SK-N-SH treated with all-trans-retinoic acid at 6 μM for 48 hours (cell line): ENCODE results near the gene DHX9.

Source experiments
- ATAC-seq: fragments of 200-7000 bp; cut with Tn5 transposase; 3 replicates; pipeline ENCODE4 v1.9.1; 2020; ENCODE audit warnings: mild to moderate bottlenecking, moderate library complexity
- ARNTL ChIP-seq: fragments of 450-650 bp; formaldehyde crosslinking; IDR thresholded peaks from 2 replicates; pipeline ENCODE4 v1.5.0; 2020; ENCODE audit warnings: low read depth, mild to moderate bottlenecking, moderate library complexity, borderline replicate concordance
- BACH2 ChIP-seq: fragments of 250-450 bp; sonication (Bioruptor Pico); IDR thresholded peaks from 2 replicates; pipeline ENCODE4 v1.9.0; 2021; ENCODE audit warnings: mild to moderate bottlenecking, borderline replicate concordance
- CREB5 ChIP-seq: fragments of 250-450 bp; sonication (Bioruptor Pico); IDR thresholded peaks from 2 replicates; pipeline ENCODE4 v1.5.1; 2020; ENCODE audit warnings: low read depth, mild to moderate bottlenecking, moderate library complexity
- CSDC2 ChIP-seq: fragments of 250-450 bp; sonication (Bioruptor Pico); IDR thresholded peaks from 2 replicates; pipeline ENCODE4 v1.5.0; 2020; ENCODE audit warnings: mild to moderate bottlenecking, moderate library complexity
- CSRNP3 ChIP-seq: fragments of 250-450 bp; sonication (Bioruptor Pico); IDR thresholded peaks from 2 replicates; pipeline ENCODE4 v1.5.1; 2021; ENCODE audit warnings: mild to moderate bottlenecking, moderate library complexity
- ESRRG ChIP-seq: fragments of 250-450 bp; sonication (Bioruptor Pico); IDR thresholded peaks from 2 replicates; pipeline ENCODE4 v1.6.1; 2021; ENCODE audit warnings: mild to moderate bottlenecking
- GLIS3 ChIP-seq: fragments of 250-450 bp; sonication (Bioruptor Pico); IDR thresholded peaks from 2 replicates; pipeline ENCODE4 v1.5.0; 2020; ENCODE audit warnings: mild to moderate bottlenecking, moderate library complexity
- ISL1 ChIP-seq: fragments of 250-450 bp; sonication (Bioruptor Pico); IDR thresholded peaks from 2 replicates; pipeline ENCODE4 v2.1.2; 2022; ENCODE audit warnings: mild to moderate bottlenecking, moderate library complexity
- PATZ1 ChIP-seq: fragments of 250-450 bp; sonication (Bioruptor Pico); IDR thresholded peaks from 2 replicates; pipeline ENCODE4 v1.8.0; 2020; ENCODE audit warnings: mild to moderate bottlenecking, moderate library complexity, borderline replicate concordance
- POU6F1 ChIP-seq: fragments of 250-450 bp; sonication (Bioruptor Pico); IDR thresholded peaks from 2 replicates; pipeline ENCODE4 v1.8.0; 2021; ENCODE audit warnings: low read depth, mild to moderate bottlenecking, moderate library complexity, borderline replicate concordance
- RARB ChIP-seq: fragments of 250-450 bp; sonication (Bioruptor Pico); IDR thresholded peaks from 2 replicates; pipeline ENCODE4 v1.8.0; 2021; ENCODE audit warnings: mild to moderate bottlenecking, moderate library complexity
- SNAI2 ChIP-seq: fragments of 250-450 bp; sonication (Bioruptor Pico); IDR thresholded peaks from 2 replicates; pipeline ENCODE4 v1.5.0; 2020; ENCODE audit warnings: mild to moderate bottlenecking, moderate library complexity
- TCF4 ChIP-seq: fragments of 250-450 bp; sonication (Bioruptor Pico); IDR thresholded peaks from 2 replicates; pipeline ENCODE4 v1.8.0; 2021; ENCODE audit warnings: mild to moderate bottlenecking, moderate library complexity, borderline replicate concordance
- TOX ChIP-seq: fragments of 250-450 bp; sonication (Bioruptor Pico); IDR thresholded peaks from 2 replicates; pipeline ENCODE4 v1.8.0; 2021; ENCODE audit warnings: mild to moderate bottlenecking, moderate library complexity, borderline replicate concordance
- TSHZ2 ChIP-seq: fragments of 250-450 bp; sonication (Bioruptor Pico); IDR thresholded peaks from 2 replicates; pipeline ENCODE4 v1.5.0; 2020; ENCODE audit warnings: mild to moderate bottlenecking, moderate library complexity
- ZC3H10 ChIP-seq: fragments of 250-450 bp; sonication (Bioruptor Pico); IDR thresholded peaks from 2 replicates; pipeline ENCODE4 v1.5.1; 2021; ENCODE audit warnings: mild to moderate bottlenecking, moderate library complexity
- ZFP3 ChIP-seq: fragments of 250-450 bp; sonication (Bioruptor Pico); IDR thresholded peaks from 2 replicates; pipeline ENCODE4 v1.5.0; 2020; ENCODE audit warnings: mild to moderate bottlenecking, moderate library complexity
- ZFP30 ChIP-seq: fragments of 450-650 bp; formaldehyde crosslinking; IDR thresholded peaks from 2 replicates; pipeline ENCODE4 v1.5.0; 2022; ENCODE audit warnings: mild to moderate bottlenecking, moderate library complexity
- ZNF565 ChIP-seq: fragments of 450-650 bp; formaldehyde crosslinking; conservative IDR thresholded peaks from 2 replicates; pipeline ENCODE4 v1.5.0; 2020; ENCODE audit warnings: low read depth, mild to moderate bottlenecking, moderate library complexity
- ZNF70 ChIP-seq: fragments of 450-650 bp; formaldehyde crosslinking; IDR thresholded peaks from 2 replicates; pipeline ENCODE4 v1.5.0; 2020; ENCODE audit warnings: mild to moderate bottlenecking, moderate library complexity

Gene DHX9

GRCh38 chr1:182869241-182869666, 30.1 kb downstream of the DHX9 start (continued):
- TF ChIP-seq TSHZ2 (no peak), RARB (CRISPR knock-in tag) (no peak)

- TF ChIP-seq POU6F1 (CRISPR knock-in tag) (no peak), ZFP3 (CRISPR knock-in tag) (no peak), ZC3H10 (CRISPR knock-in tag) (no peak), CREB5 (CRISPR knock-in tag) (no peak), CSRNP3 (CRISPR knock-in tag) (no peak), ARNTL (CRISPR knock-in tag) (no peak), GLIS3 (CRISPR knock-in tag) (no peak), ISL1 (CRISPR knock-in tag) (no peak), ESRRG (no peak), CSDC2 (CRISPR knock-in tag) (no peak), PATZ1 (CRISPR knock-in tag) (no peak), TCF4 (CRISPR knock-in tag) (no peak), TOX (no peak), ZNF70 (CRISPR knock-in tag) (no peak), RARB (CRISPR knock-in tag) (no peak), BACH2 (CRISPR knock-in tag) (no peak), ZNF565 (CRISPR knock-in tag) (no peak), TSHZ2 (no peak), ZFP30 (CRISPR knock-in tag) (no peak), SNAI2 (CRISPR knock-in tag) (no peak)
- ATAC-seq, result no peak; the same call in 2 of the 3 replicates
Measured at GRCh38 chr1:182872881-182873280, 33.7 kb downstream of the DHX9 start.
